DMS 273 treated with DMSO at 0.1 percent for 48 hours (cell line): Measurements from ENCODE around the gene REM2.
A peak's percentile ranks its signal among the peaks of the same experiment; 100 is the strongest.
"Not testable (repeated sequence)": the region's sequence is repeated elsewhere in the genome, so short reads cannot be mapped to it uniquely, and the experiment has no call there.

ENCODE experiments used
- DNase-seq: peaks from one replicate; lab custom pipeline; 2025; lab: John Stamatoyannopoulos, UW

REM2 gene

DNA sequence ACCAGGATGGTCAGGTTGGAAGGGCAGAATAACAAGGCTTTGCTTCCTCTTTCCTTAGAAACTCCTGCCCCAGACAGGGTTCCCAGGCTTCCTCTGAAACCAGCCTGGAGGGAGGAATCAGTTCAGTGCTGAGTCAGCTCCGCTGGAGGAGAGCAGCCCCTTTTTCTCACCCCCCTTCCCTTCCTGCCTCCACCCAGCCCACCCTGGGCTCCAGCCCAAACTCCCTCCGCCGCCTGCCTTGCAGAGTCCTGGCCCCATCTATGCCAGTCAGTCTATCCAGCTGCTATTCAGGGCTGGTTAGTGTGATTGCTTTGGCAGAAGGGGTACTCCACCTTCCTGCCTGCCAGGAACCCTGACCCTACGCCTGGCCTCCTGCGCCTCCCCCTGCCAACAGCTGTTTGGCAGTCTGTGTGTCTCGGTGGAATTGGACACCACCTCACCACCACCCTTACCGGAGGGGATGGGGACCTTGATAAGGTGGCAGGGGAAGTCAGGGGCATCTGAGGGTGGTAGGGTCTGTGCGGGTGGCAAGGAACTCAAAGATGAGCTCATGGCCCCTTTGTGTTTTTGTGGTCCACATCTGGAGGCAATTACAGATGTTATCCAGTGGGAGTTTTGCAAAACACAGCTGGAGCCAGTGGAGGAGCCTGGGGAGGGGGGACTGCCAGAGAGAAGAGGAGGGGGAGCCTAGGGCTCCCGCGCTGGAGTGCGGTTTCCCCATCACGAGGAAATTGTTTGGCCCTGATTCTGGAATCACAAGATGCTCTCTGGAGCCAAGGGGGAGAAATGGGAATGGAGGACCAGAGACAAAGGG is 34.5 kb upstream of the REM2 start:
- DNase-seq: no peak

- DNase-seq: no peak
Measured at GRCh38 chr14:22849212-22849819, 33.7 kb upstream of the REM2 start.

- DNase-seq: no peak
Measured at GRCh38 chr14:22850944-22851764, 31.9 kb upstream of the REM2 start.

GRCh38 chr14:22852178-22852577 is 30.8 kb upstream of the REM2 start:
- not testable (repeated sequence) for DNase-seq

GRCh38 chr14:22852599-22852939 is 30.5 kb upstream of the REM2 start:
- no peak for DNase-seq

GRCh38 chr14:22852940-22853767 is 29.9 kb upstream of the REM2 start:
- DNase-seq: peak; percentile 90

DNA sequence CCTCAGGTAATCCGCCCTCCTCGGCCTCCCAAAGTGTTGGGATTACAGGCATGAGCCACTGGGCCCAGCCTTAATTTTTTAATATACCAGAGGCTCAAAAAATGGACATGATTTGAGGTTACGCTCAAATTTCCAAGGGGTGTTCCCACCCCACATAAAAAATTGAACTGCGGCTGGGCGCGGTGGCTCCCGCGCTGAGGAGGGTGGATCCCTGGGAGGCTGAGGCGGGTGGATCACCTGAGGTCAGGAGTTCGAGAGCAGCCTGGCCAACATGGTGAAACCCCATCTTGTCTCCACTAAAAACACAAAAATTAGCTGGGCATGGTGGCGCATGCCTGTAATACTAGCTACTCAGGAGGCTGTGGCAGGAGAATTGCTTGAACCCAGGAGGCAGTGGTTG is 28.7 kb upstream of the REM2 start:
- not testable (repeated sequence) for DNase-seq

DNA sequence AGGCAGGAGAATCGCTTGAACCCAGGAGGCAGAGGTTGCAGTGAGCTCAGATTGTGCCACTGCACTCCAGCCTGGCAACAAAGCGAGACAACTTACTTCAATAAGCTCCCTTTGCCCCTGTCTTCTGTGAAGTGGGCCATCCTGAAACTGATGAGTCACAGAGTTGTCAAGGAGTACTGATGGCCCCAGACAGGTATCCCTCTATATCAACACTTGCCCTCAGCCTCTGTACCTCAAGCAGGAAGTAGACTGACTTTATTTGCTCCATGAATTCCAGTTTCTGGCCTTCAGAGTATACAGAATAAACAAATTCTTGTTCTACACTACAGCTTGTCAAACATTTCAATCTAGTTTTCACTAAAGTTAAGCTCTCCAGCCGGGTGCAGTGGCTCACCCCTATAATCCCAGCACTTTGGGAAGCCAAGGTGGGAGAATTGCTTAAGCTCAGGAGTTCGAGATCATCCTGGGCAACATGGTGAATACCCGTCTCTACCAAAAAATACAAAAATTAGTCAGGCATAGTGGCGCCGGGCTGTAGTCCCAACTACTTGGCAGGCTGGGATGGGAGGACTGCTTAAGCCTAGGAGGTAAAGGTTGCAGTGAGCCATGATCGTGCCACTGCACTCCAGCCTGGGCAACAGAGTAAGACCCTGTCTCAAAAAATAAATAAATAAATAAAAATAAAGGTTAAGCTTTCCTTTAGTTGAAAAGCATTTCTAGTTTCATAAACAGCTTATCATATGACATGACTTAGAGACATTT is 27.9 kb upstream of the REM2 start:
- no peak for DNase-seq

GRCh38 chr14:22856428-22856827 is 26.6 kb upstream of the REM2 start:
- DNase-seq: no peak

DNA sequence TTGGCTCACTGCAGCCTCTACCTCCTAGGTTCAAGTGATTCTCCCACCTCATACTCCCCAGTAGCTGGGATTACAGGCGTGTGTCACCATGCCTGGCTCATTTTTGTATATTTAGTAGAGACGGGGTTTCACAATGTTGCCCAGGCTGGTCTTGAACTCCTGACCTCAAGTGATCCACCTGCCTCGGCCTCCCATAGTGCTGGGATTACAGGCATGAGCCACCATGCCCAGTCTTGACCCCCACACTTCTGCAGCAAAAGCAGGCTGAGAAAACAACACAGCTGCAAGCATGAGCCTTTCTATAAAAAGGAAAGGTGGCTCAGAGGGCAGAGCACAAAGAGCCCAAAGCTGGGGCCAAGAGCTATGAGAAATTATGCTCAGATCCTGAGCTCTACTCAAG is 22.6 kb upstream of the REM2 start:
- DNase-seq: not testable (repeated sequence)

GRCh38 chr14:22861651-22862050 is 21.4 kb upstream of the REM2 start:
- DNase-seq: no peak

GRCh38 chr14:22864979-22865378 is 18.0 kb upstream of the REM2 start:
- no peak for DNase-seq

GRCh38 chr14:22865424-22866405 is 17.3 kb upstream of the REM2 start:
- no peak for DNase-seq

DNA sequence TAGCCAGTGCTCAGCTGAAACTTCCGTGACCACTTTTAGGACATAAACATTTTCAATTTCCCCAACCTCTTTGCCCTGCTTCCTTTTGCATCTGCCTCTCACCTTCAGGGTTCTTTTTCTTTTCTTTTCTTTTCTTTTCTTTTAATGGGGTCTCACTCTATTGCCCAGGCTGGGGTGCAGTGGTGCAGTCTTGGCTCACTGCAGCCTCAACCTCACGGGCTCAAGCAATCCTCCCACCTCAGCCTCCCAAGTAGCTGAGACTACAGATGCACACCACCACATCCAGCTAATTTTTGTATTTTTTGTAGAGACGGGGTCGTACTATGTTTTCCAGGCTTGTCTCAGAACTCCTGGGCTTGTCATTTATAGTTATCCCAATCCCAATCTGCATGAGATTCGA is 16.1 kb upstream of the REM2 start:
- DNase-seq: no peak

GRCh38 chr14:22870811-22871223 is 12.2 kb upstream of the REM2 start:
- no peak for DNase-seq

- DNase-seq: peak; percentile 92
Measured at GRCh38 chr14:22871224-22872032, 11.6 kb upstream of the REM2 start, which contains the start of gene LRP10. Gene LRP10, plus strand, starts transcription at chr14:22871740. Its CDS starts 564 bp downstream, at chr14:22872304.

DNA sequence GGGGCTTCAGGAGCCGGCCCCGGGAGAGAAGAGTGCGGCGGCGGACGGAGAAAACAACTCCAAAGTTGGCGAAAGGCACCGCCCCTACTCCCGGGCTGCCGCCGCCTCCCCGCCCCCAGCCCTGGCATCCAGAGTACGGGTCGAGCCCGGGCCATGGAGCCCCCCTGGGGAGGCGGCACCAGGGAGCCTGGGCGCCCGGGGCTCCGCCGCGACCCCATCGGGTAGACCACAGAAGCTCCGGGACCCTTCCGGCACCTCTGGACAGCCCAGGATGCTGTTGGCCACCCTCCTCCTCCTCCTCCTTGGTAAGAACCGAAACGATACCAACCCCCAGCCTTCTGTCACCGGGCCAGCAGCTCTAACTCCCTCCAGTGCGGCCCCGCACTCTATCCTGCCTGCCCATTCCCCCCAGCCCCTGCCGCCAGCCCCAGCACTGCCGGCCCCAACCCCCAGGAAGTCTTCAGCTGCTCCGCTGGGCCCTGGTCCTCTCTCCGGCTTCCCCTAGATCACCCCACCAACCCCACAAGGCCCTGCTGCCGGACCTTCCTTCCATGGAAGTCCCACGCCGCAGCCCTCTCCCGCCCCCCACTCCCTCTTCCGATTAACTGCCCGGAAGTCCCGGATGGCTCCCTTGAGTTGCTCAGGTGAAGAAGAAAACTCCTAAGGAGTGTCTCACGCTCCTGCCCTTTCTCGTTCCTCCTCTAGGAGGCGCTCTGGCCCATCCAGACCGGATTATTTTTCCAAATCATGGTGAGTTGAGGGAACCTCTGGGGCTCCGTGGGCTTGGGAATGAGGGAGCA is 10.8 kb upstream of the REM2 start:
- no peak for DNase-seq

DNA sequence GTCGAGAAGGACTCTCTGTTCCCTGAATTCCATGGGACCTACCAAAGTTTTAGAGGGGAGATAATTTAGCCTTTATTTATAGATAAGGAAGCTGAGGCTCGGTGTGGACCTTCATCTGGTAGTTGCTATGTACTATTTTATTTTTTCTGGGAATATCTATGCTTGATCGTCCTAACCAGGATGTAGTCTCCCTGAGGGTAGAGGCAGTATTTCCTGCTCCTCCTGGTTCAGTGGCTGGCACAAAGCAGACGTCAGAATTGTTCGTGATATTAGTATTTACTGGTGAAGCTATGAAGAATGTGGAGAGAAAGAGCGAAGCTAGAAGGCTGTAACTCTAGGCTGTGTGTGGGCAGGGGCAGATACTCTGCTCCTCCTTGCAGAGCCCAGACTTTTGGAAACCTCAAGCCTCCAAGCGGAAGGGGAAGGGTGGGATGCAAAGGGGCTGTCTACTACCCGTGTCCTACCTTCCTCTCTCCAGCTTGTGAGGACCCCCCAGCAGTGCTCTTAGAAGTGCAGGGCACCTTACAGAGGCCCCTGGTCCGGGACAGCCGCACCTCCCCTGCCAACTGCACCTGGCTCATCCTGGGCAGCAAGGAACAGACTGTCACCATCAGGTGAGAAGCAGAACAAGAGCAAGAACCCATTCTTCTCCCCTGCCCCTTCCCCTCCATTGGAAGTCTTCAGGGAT is 10.0 kb upstream of the REM2 start:
- DNase-seq: no peak
